Mucosa of stomach (tissue), 1 donor: Measurements from ENCODE around the gene HCN2.
"Not testable (repeated sequence)": the region's sequence is repeated elsewhere in the genome, so short reads cannot be mapped to it uniquely, and the experiment has no call there.

ENCODE experiments used
- H3K27me3 ChIP-seq: one replicate; pipeline ENCODE4 v1.7.0; 2013; ENCODE audit warnings: mild to moderate bottlenecking, low read length; ENCODE audit not compliant: control insufficient read depth, insufficient read depth
- H3K36me3 ChIP-seq: one replicate; pipeline ENCODE4 v1.7.0; 2013; ENCODE audit warnings: low read length; ENCODE audit not compliant: control insufficient read depth, insufficient read depth
- H3K4me1 ChIP-seq: one replicate; pipeline ENCODE4 v1.7.0; 2013; ENCODE audit warnings: mild to moderate bottlenecking, low read length; ENCODE audit not compliant: control insufficient read depth, insufficient read depth
- H3K4me3 ChIP-seq: one replicate; pipeline ENCODE4 v1.7.0; 2013; ENCODE audit warnings: low read length
- H3K9ac ChIP-seq: one replicate; pipeline ENCODE4 v1.7.0; 2013; ENCODE audit warnings: mild to moderate bottlenecking, low read length, moderate library complexity
- H3K9me3 ChIP-seq: one replicate; pipeline ENCODE4 v1.7.0; 2013; ENCODE audit warnings: mild to moderate bottlenecking, low read length, moderate library complexity; ENCODE audit not compliant: control insufficient read depth
- donor health status: Pancreatic carcinoma.

HCN2 gene

DNA sequence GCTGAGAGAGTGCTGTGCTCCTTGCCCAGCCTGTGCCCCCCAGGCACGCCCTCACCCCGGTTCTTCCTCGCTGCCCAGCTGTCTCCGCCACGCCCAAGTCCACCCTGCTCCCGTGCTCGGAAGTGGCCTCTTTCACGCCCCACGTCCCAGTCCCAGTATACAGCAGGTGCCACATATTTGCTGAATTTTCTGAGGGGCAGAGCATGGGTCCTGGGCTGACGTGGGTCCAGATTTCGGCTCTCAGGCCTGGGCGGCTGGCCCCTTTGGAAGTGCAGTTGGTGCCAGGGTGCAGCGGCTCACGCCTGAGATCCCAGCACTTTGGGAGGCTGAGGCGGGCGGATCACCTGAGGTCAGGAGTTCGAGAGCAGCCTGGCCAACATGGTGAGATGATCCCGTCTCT is 3.4 kb downstream of the HCN2 start:
- Histone ChIP-seq H3K4me1 (peaks cover 11% of the 10 kb centered on the region), H3K36me3 (no peaks in the 10 kb centered on the region), H3K27me3 (peaks cover 33% of the 10 kb centered on the region), H3K4me3 (no peak overlapping the region), H3K9ac (no peak overlapping the region), H3K9me3 (no peaks in the 10 kb centered on the region)

DNA sequence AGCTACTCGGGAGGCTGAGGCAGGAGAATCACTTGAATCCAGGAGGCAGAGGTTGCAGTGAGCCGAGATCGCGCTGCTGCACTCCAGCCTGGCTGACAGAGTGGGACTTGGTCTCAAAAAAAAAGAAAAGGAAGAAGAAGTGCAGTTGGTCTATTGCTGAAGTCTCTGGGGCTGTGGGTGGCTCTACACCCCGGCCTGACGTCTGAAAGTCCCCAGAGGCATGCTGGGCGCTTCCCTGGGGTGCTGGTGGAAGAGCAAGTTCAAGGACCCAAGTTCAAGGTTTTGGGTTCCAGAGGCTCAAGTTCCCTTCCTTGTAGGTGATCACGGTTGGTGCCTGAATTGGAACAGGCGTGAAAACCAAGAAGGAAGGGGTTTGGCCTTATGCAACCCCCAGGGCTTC is 3.8 kb downstream of the HCN2 start:
- peaks cover 6% of the 10 kb centered on the region for H3K4me1 ChIP-seq
- H3K27me3 ChIP-seq = peaks cover 28% of the 10 kb centered on the region

DNA sequence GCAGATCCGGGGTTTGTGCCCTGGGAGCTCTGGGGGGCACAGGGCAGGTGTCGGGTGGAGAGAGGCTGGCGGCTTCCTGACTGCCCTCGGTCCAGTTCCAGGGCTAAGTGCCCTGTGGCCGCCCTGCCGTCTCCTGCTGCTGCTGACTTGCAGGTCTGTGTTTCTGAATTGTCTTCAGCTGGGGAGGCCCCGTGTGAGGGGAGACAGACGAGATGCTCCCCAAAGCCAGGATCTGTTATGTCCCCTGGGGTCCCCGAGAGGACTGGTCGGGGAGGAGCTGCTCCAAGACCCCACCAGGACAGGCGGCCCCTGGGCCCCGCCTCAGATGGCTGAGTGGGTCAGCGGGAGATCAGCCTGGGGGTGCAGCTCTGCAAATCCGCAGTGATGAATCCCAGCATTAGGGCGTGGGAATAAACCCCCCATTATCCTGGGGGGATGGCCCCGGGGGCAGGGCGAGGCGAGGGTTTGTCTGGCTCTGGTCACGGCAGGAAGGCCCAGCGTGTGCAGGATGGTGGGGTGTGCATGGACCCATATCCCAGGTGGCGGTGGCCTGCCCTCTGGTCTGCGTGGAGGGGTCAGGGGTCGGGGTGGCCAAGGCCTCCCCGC is 4.7 kb downstream of the HCN2 start:
- Histone ChIP-seq H3K4me3 (no peak overlapping the region), H3K4me1 (peaks cover under 1% of the 10 kb centered on the region), H3K27me3 (peaks cover 20% of the 10 kb centered on the region), H3K36me3 (no peaks in the 10 kb centered on the region), H3K9me3 (no peaks in the 10 kb centered on the region), H3K9ac (no peak overlapping the region)

More for the DNA sequence above, 3.8 kb downstream of the HCN2 start:
- H3K36me3 ChIP-seq = no peaks in the 10 kb centered on the region
- no peak overlapping the region for H3K9ac ChIP-seq
- H3K4me3 ChIP-seq = no peak overlapping the region
- H3K9me3 ChIP-seq = no peaks in the 10 kb centered on the region

DNA sequence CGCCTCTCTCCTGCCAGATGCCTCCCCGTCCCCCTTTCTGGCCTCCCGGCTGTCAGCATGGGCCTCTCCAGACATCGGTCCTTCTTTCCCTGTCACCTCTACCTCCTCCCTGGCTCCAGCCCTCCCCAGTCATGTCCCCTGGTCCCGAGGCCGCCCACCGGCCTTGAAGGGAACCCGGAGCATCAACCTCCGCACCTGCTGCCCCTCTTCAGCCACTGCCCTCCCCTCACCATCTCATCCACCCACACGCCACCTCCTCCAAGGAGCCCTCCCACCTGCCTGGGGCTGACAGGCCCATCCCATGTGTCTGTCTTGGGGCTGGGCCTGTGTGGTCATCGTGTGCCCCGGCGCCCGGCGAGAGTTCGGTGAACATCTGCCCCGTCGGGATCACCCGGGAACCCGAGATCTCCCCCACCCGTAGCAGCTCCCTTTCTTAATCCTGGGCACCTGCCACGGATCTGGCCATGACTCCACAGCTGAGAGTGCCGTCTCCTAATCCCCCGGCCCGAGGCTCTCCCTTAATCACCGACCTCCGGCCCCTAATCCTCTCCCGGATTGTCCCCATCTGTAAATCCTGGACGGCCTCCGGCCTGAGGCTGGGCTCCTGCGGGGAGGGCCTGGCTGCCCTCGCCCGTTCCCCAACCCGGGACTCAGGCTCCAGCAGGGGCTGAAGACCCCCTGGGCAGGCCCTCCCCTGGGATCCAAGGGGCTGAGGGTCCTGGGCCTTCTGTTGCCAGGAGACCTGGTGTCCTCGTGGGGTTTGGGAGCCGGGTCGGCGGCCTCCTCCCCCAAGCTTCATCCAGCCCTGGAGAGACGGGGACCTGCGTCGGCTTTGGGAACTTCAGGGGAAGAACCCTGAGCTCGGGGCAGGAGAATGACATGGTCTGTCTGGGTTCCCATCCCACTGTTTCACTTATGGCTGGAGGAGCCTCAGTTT is 5.9 kb downstream of the HCN2 start:
- Histone ChIP-seq H3K4me1 (no peaks in the 10 kb centered on the region), H3K27me3 (peaks cover 16% of the 10 kb centered on the region), H3K36me3 (no peaks in the 10 kb centered on the region), H3K9me3 (no peaks in the 10 kb centered on the region), H3K4me3 (no peak overlapping the region), H3K9ac (no peak overlapping the region)

DNA sequence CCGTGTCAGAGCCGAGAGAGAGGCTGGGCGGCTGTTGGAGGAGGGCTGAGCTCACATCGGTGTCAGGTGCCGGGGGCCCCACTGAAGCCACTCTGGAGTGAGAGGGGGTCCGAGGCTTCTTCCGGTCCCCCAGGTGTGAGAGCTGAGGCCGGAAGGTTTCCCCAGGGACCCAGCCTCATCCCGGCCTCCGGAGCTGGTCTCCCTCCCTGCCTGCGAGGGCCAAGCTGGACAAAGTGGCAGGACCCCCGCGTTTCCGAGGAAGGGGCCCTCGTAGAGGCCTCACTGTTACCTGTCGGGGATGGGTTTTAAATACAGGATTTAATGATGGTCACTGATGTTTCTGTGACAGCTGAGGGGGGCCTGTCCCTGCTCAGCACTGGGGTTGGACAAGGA is 6.6 kb downstream of the HCN2 start:
- Histone ChIP-seq H3K27me3 (peaks cover 9% of the 10 kb centered on the region), H3K4me1 (no peaks in the 10 kb centered on the region)

DNA sequence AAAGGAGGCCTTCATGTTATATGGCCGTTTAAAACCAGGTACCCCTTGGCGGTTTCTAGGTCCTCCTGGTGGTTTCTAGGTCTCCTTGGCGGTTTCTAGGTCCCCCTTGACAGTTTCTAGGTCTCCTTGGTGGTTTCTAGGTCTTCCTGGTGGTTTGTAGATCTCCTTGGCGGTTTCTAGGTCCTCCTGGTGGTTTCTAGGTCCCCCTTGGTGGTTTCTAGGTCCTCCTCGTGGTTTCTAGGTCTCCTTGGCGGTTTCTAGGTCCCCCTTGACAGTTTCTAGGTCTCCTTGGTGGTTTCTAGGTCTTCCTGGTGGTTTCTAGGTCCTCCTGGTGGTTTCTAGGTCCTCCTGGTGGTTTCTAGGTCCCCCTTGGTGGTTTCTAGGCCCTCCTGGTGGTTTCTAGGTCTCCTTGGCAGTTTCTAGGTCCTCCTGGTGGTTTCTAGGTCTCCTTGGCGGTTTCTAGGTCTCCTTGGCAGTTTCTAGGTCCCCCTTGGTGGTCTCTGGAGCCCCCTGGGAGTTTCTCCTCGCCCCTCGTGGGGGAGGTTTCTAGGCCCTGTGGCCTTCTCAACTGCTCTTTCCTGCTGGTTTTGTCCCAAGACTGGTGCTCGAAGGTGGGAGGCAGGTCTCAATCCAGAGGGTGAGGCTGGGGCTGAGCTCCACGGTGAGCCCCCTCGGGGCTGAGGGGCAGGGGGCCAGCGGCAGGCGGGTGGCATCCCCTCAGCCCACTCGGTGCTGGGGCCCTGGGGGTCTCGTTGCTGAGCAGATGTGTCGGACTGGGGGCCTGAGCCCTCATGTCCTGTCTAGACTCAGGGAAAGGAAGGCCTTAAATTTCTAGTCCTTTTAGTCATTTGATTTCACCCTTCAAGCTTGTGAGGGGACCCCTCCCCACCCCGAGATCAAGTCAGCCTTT is 8.0 kb downstream of the HCN2 start:
- H3K4me1 ChIP-seq = no peaks in the 10 kb centered on the region
- no peak overlapping the region for H3K9ac ChIP-seq
- no peaks in the 10 kb centered on the region for H3K36me3 ChIP-seq
- no peak overlapping the region for H3K4me3 ChIP-seq
- H3K9me3 ChIP-seq = no peaks in the 10 kb centered on the region
- peaks cover 1% of the 10 kb centered on the region for H3K27me3 ChIP-seq

More for the DNA sequence above, 6.6 kb downstream of the HCN2 start:
- Histone ChIP-seq H3K9ac (no peak overlapping the region), H3K4me3 (no peak overlapping the region), H3K36me3 (no peaks in the 10 kb centered on the region), H3K9me3 (no peaks in the 10 kb centered on the region)

DNA sequence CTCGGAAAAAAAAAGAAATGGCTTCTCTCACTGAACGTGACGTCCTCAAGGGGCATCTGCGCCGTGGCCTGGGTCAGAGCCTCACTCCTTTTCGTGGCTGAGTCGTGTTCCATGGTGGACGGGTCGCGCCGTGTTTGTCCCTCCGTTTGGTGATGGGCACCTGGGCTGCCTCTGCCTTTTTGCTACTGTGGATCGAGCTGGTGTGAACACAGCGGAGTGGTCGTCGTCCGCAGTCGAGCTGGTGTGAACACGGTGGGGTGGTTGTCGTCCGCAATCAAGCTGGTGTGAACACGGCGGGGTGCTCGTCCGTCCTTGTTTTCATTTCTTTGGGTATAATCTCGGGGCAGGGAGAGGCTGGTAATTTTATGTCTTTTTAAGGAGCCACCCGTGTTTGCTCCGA is 11.6 kb downstream of the HCN2 start:
- no peaks in the 10 kb centered on the region for H3K9me3 ChIP-seq
- no peaks in the 10 kb centered on the region for H3K36me3 ChIP-seq
- H3K4me1 ChIP-seq = no peaks in the 10 kb centered on the region
- H3K4me3 ChIP-seq = no peak overlapping the region
- no peaks in the 10 kb centered on the region for H3K27me3 ChIP-seq
- H3K9ac ChIP-seq = no peak overlapping the region

DNA sequence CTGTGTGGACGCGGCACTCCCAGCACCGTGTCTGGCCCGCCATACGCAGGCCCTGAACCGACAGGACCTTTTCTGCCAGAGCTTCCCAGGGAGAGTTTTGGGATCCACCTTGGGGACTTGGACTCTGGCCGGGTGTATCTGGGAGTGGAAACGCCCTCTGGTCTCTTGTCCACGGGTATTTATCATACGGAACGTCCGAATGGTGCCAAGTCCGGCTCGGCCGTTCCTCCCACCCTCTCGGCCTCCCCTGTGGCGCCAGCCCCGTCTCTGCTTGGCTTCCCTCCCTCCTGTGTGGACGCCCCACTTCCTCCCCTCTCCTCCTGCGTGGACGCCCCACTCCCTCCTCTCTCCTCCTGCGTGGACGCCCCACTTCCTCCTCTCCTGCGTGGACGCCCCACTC is 12.1 kb downstream of the HCN2 start:
- Histone ChIP-seq H3K4me3 (no peak overlapping the region), H3K36me3 (no peaks in the 10 kb centered on the region), H3K9ac (no peak overlapping the region), H3K4me1 (no peaks in the 10 kb centered on the region), H3K9me3 (no peaks in the 10 kb centered on the region), H3K27me3 (no peaks in the 10 kb centered on the region)

DNA sequence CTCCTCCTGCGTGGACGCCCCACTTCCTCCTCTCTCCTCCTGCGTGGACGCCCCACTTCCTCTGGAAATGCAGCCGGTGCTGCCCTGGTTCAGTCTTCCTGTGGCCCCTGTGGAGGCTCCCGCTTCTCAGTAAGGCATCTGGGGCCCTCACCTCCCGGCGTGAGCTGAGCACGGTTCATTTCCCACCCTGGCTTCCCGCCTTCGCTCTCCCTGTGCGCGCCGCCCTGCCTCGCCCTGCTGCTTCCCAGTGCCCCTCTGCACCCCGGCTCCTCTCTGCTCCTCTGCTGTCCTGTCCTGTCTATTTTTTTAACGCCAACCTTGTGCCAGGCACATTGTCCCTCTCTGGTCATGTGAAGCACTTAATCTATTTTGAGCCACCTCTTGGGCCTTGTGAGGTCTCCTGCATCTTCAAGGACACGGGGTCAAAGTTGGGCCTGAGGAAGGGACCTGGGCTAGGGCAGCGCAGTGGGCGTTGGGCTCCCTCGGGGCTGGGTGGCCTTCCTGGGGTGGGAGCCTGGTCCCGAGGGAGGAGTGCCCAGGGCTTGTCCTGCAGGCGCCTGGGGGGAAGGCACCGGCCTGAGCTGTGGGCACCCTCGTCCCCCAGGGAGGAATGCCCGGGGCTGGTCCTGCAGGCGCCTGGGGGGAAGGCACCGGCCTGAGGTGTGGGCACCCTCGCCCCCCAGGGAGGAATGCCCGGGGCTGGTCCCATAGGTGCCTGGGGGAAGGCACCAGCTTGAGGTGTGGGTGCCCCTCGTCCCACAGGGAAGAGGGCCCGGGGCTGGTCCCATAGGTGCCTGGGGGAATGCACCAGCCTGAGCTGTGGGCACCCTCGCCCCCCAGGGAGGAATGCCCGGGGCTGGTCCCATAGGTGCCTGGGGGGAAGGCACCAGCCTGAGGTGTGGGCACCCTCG is 13.0 kb downstream of the HCN2 start:
- Histone ChIP-seq H3K4me3 (no peak overlapping the region), H3K4me1 (no peaks in the 10 kb centered on the region), H3K36me3 (no peaks in the 10 kb centered on the region), H3K9me3 (no peaks in the 10 kb centered on the region), H3K9ac (no peak overlapping the region), H3K27me3 (no peaks in the 10 kb centered on the region)

DNA sequence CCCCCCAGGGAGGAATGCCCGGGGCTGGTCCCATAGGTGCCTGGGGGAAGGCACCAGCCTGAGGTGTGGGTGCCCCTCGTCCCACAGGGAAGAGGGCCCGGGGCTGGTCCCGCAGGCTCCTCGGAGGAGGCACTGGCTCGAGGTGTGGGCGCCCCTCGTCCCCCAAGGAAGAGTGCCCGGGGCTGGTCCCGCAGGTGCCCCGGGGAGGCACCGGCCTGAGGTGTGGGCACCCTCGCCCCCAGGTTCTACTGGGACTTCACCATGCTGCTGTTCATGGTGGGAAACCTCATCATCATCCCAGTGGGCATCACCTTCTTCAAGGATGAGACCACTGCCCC is 13.6 kb downstream of the HCN2 start:
- H3K27me3 ChIP-seq, H3K9ac ChIP-seq: not testable (repeated sequence)

DNA sequence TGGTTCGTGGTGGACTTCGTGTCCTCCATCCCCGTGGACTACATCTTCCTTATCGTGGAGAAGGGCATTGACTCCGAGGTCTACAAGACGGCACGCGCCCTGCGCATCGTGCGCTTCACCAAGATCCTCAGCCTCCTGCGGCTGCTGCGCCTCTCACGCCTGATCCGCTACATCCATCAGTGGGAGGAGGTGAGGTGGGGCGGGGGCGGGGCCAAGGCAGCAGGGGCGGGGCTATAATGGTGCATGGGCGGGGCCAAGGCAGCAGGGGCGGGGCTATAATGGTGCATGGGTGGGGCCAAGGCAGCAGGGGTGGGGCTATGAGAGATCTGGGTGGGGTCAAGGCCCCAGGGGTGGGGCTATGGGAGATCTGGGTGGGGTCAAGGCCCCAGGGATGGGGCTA is 14.1 kb downstream of the HCN2 start:
- not testable (repeated sequence) for H3K36me3 ChIP-seq, H3K9me3 ChIP-seq, H3K4me1 ChIP-seq, H3K4me3 ChIP-seq, H3K27me3 ChIP-seq, H3K9ac ChIP-seq

More for the DNA sequence above, 13.6 kb downstream of the HCN2 start:
- H3K9me3 ChIP-seq, H3K4me3 ChIP-seq, H3K4me1 ChIP-seq, H3K36me3 ChIP-seq: not testable (repeated sequence)
